HG03196 (cell line): ENCODE data around the gene C2CD4A.

Source experiments
- ATAC-seq: cut with Tn5 transposase; IDR thresholded peaks from one replicate; pipeline ENCODE4 v1.9.1; 2021; ENCODE audit not compliant: unreplicated experiment

C2CD4A gene

GRCh38 chr15:62093809-62094208 is 27.0 kb downstream of the C2CD4A start:
- ATAC-seq: no peak

- ATAC-seq: no peak
These were observed 27.6 kb downstream of the C2CD4A start for GRCh38 chr15:62094388-62094787.

- ATAC-seq: no peak
These were observed 32.4 kb downstream of the C2CD4A start for GRCh38 chr15:62099094-62099601.

- ATAC-seq: no peak
These were observed 36.7 kb downstream of the C2CD4A start for GRCh38 chr15:62103431-62103830.

GRCh38 chr15:62104401-62104800 is 37.6 kb downstream of the C2CD4A start:
- no peak for ATAC-seq

GRCh38 chr15:62104846-62105245 is 38.1 kb downstream of the C2CD4A start:
- no peak for ATAC-seq

GRCh38 chr15:62105266-62105665 is 38.5 kb downstream of the C2CD4A start:
- no peak for ATAC-seq

- ATAC-seq: no peak
These were observed 39.3 kb downstream of the C2CD4A start for GRCh38 chr15:62106096-62106495.

- no peak for ATAC-seq
These were observed 40.9 kb downstream of the C2CD4A start for GRCh38 chr15:62107571-62108121.

- ATAC-seq: no peak
These were observed 41.6 kb downstream of the C2CD4A start for GRCh38 chr15:62108411-62108810.

- no peak for ATAC-seq
These were observed 42.7 kb downstream of the C2CD4A start for GRCh38 chr15:62109437-62109836.

- ATAC-seq: no peak
These were observed 43.4 kb downstream of the C2CD4A start for GRCh38 chr15:62109982-62110851.

GRCh38 chr15:62112081-62112480 is 45.3 kb downstream of the C2CD4A start:
- ATAC-seq: no peak

GRCh38 chr15:62112616-62113593 is 46.1 kb downstream of the C2CD4A start:
- ATAC-seq: no peak

GRCh38 chr15:62115847-62116246 is 49.1 kb downstream of the C2CD4A start:
- ATAC-seq: no peak

GRCh38 chr15:62118520-62119226 is 51.9 kb downstream of the C2CD4A start:
- no peak for ATAC-seq

GRCh38 chr15:62119227-62119864 is 52.6 kb downstream of the C2CD4A start:
- no peak for ATAC-seq

- no peak for ATAC-seq
These were observed 53.1 kb downstream of the C2CD4A start for GRCh38 chr15:62119874-62120273.
